Measurements from ENCODE around the gene LRRC41.

LRRC41 gene

GRCh38 chr1:46289976-46290375 lies 13.4 kb downstream of the LRRC41 start:
- no peaks in the 10 kb centered on the region for H3K9me3 ChIP-seq (ENCODE audit: low read depth, low read length)
- TF ChIP-seq FOXP2 (optimal IDR thresholded peaks at IDR 0.05; ENCODE audit: control extremely low read depth, extremely low read length, insufficient read depth) (no peak), POLR2AphosphoS5 (IDR thresholded peaks at IDR 0.05; ENCODE audit: borderline replicate concordance, low read depth, low read length) (no peak), EZH2 (IDR thresholded peaks at IDR 0.05) (no peak)
- H3K27ac ChIP-seq: no peak overlapping the region
- DNase-seq (ENCODE audit: low read depth, low spot score): no peak
- peaks cover 33% of the 10 kb centered on the region; the same call in 1 of the 2 replicates for H3K36me3 ChIP-seq (ENCODE audit: insufficient read depth, low read length)
- H3K9ac ChIP-seq (ENCODE audit: insufficient read length): no peak overlapping the region
- H3K4me3 ChIP-seq: no peak overlapping the region

GRCh38 chr1:46289134-46289494 lies 14.3 kb downstream of the LRRC41 start:
- peaks cover 32% of the 10 kb centered on the region; the same call in 1 of the 2 replicates for H3K36me3 ChIP-seq (ENCODE audit: insufficient read depth, low read length)

GRCh38 chr1:46288485-46289133 lies 14.8 kb downstream of the LRRC41 start:
- Histone ChIP-seq H3K36me3 (ENCODE audit: insufficient read depth, low read length) (peaks cover 27% of the 10 kb centered on the region; the same call in 1 of the 2 replicates), H3K4me3 (no peak overlapping the region), H3K9ac (ENCODE audit: insufficient read length) (no peak overlapping the region), H3K9me3 (ENCODE audit: low read depth, low read length) (no peaks in the 10 kb centered on the region), H3K27ac (peak overlapping the region; percentile 59; the same call in 1 of the 2 replicates)
- peak; percentile 12; the same call in 1 of the 2 replicates for TF ChIP-seq POLR2AphosphoS5 (IDR thresholded peaks at IDR 0.05; ENCODE audit: borderline replicate concordance, low read depth, low read length)
- no peak for TF ChIP-seq EZH2 (IDR thresholded peaks at IDR 0.05)
- DNase-seq (ENCODE audit: low read depth, low spot score): no peak

More at GRCh38 chr1:46289134-46289494, 14.3 kb downstream of the LRRC41 start:
- Histone ChIP-seq H3K9ac (ENCODE audit: insufficient read length) (no peak overlapping the region), H3K4me3 (no peak overlapping the region), H3K9me3 (ENCODE audit: low read depth, low read length) (no peaks in the 10 kb centered on the region), H3K27ac (no peak overlapping the region)
- no peak for TF ChIP-seq POLR2AphosphoS5 (IDR thresholded peaks at IDR 0.05; ENCODE audit: borderline replicate concordance, low read depth, low read length)
- TF ChIP-seq EZH2 (IDR thresholded peaks at IDR 0.05): no peak
- TF ChIP-seq FOXP2 (optimal IDR thresholded peaks at IDR 0.05; ENCODE audit: control extremely low read depth, extremely low read length, insufficient read depth): no peak
- no peak for DNase-seq (ENCODE audit: low read depth, low spot score)

GRCh38 chr1:46285730-46286477 lies 17.5 kb downstream of the LRRC41 start:
- H3K9me3 ChIP-seq (ENCODE audit: low read depth, low read length): no peaks in the 10 kb centered on the region
- peak overlapping the region; percentile 57; the same call in 1 of the 2 replicates for H3K27ac ChIP-seq
- DNase-seq (ENCODE audit: low read depth, low spot score): no peak
- H3K4me3 ChIP-seq: no peak overlapping the region
- no peak for TF ChIP-seq POLR2AphosphoS5 (IDR thresholded peaks at IDR 0.05; ENCODE audit: borderline replicate concordance, low read depth, low read length)
- H3K9ac ChIP-seq (ENCODE audit: insufficient read length): no peak overlapping the region
- H3K36me3 ChIP-seq (ENCODE audit: insufficient read depth, low read length): peaks cover 37% of the 10 kb centered on the region; the same call in 1 of the 2 replicates

- H3K36me3 ChIP-seq (ENCODE audit: insufficient read depth, low read length): peaks cover 47% of the 10 kb centered on the region
- H3K9ac ChIP-seq (ENCODE audit: insufficient read length): no peak overlapping the region
- H3K9me3 ChIP-seq (ENCODE audit: low read depth, low read length): no peaks in the 10 kb centered on the region
- H3K27ac ChIP-seq: peak overlapping the region; percentile 52
- no peak overlapping the region for H3K4me3 ChIP-seq
- TF ChIP-seq FOXP2 (optimal IDR thresholded peaks at IDR 0.05; ENCODE audit: control extremely low read depth, extremely low read length, insufficient read depth): no peak
- no peak for TF ChIP-seq EZH2 (IDR thresholded peaks at IDR 0.05)
- TF ChIP-seq POLR2AphosphoS5 (IDR thresholded peaks at IDR 0.05; ENCODE audit: borderline replicate concordance, low read depth, low read length): no peak
- DNase-seq (ENCODE audit: low read depth, low spot score): no peak
Observed at GRCh38 chr1:46284597-46285564, 18.5 kb downstream of the LRRC41 start.

GRCh38 chr1:46284058-46284457 lies 19.4 kb downstream of the LRRC41 start:
- TF ChIP-seq EZH2 (IDR thresholded peaks at IDR 0.05) (no peak), POLR2AphosphoS5 (IDR thresholded peaks at IDR 0.05; ENCODE audit: borderline replicate concordance, low read depth, low read length) (no peak), FOXP2 (optimal IDR thresholded peaks at IDR 0.05; ENCODE audit: control extremely low read depth, extremely low read length, insufficient read depth) (no peak)
- Histone ChIP-seq H3K27ac (no peak overlapping the region), H3K36me3 (ENCODE audit: insufficient read depth, low read length) (peaks cover 55% of the 10 kb centered on the region), H3K9ac (ENCODE audit: insufficient read length) (no peak overlapping the region), H3K4me3 (no peak overlapping the region), H3K9me3 (ENCODE audit: low read depth, low read length) (no peaks in the 10 kb centered on the region)
- DNase-seq (ENCODE audit: low read depth, low spot score): no peak

GRCh38 chr1:46281021-46281420 lies 22.4 kb downstream of the LRRC41 start:
- no peak overlapping the region for H3K4me3 ChIP-seq
- TF ChIP-seq FOXP2 (optimal IDR thresholded peaks at IDR 0.05; ENCODE audit: control extremely low read depth, extremely low read length, insufficient read depth): no peak
- no peak for TF ChIP-seq EZH2 (IDR thresholded peaks at IDR 0.05)
- TF ChIP-seq POLR2AphosphoS5 (IDR thresholded peaks at IDR 0.05; ENCODE audit: borderline replicate concordance, low read depth, low read length): no peak; the same call in 1 of the 2 replicates
- no peak overlapping the region for H3K27ac ChIP-seq
- no peaks in the 10 kb centered on the region for H3K9me3 ChIP-seq (ENCODE audit: low read depth, low read length)
- no peak overlapping the region for H3K9ac ChIP-seq (ENCODE audit: insufficient read length)
- no peak for DNase-seq (ENCODE audit: low read depth, low spot score)
- H3K36me3 ChIP-seq (ENCODE audit: insufficient read depth, low read length): peaks cover 71% of the 10 kb centered on the region

- H3K9me3 ChIP-seq (ENCODE audit: low read depth, low read length): no peaks in the 10 kb centered on the region
- H3K9ac ChIP-seq (ENCODE audit: insufficient read length): no peak overlapping the region
- peaks cover 71% of the 10 kb centered on the region for H3K36me3 ChIP-seq (ENCODE audit: insufficient read depth, low read length)
- H3K27ac ChIP-seq: no peak overlapping the region
- no peak for DNase-seq (ENCODE audit: low read depth, low spot score)
- no peak overlapping the region for H3K4me3 ChIP-seq
- TF ChIP-seq POLR2AphosphoS5 (IDR thresholded peaks at IDR 0.05; ENCODE audit: borderline replicate concordance, low read depth, low read length): no peak
- TF ChIP-seq EZH2 (IDR thresholded peaks at IDR 0.05): no peak
- no peak for TF ChIP-seq FOXP2 (optimal IDR thresholded peaks at IDR 0.05; ENCODE audit: control extremely low read depth, extremely low read length, insufficient read depth)
Observed at GRCh38 chr1:46280092-46280491, 23.3 kb downstream of the LRRC41 start.
